ENCODE data around the gene UBE2R2. TPM values are rescaled to one million over a fixed set of nuclear protein-coding genes. Genes with fewer than 3 reads are reported as not detected.
"Not testable (repeated sequence)": the region's sequence is repeated elsewhere in the genome, so short reads cannot be mapped to it uniquely, and the experiment has no call there.

UBE2R2 gene
- total and polyA plus RNA-seq, 2 of the 8 experiments (the other 6 are each of a cell fraction or from before 2014, with no cell fraction given): 19.4 to 42.1 TPM

DNA sequence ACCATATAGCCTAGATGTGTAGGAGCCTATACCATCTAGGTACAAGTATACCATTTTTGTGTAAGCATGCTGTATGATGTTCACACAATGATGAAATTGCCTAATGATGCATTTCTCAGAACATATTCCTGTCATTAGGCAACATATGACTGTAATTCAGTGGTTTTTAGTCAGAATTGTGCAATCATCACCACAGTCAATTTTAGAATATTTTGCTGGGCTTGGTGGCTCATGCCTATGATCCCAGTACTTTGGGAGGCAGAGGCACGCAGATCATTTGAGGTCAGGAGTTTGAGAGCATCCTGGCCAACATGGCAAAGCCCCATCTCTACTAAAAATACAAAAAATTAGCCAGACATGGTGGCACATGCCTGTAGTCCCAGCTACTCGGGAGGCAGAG is 19.3 kb downstream of the UBE2R2 start:
- H3K14ac ChIP-seq (ENCODE audit: insufficient read length); H3K27me3 ChIP-seq (replicated peaks in 1 of 4; ENCODE audit: control insufficient read depth in 3 of 4, extremely low read depth in 1 of 4, insufficient read depth in 3 of 4, low read length in 3 of 4); H4K91ac ChIP-seq (replicated peaks; ENCODE audit: insufficient read length, low read length); H2AFZ ChIP-seq (ENCODE audit: low read length); H3K4me3 ChIP-seq (ENCODE audit: extremely low read depth in 1 of 4, insufficient read depth in 2 of 4, low read depth in 3 of 4, low read length in 4 of 4); H4K8ac ChIP-seq (ENCODE audit: extremely low read depth, insufficient read depth, low read length); POLR2A ChIA-PET (ENCODE audit: partially characterized antibody); H4K5ac ChIP-seq (ENCODE audit: insufficient read length, low read depth, low read length); H3K56ac ChIP-seq (replicated peaks; ENCODE audit: insufficient read length, low read depth, low read length); H3K9ac ChIP-seq (replicated peaks in 1 of 4; ENCODE audit: extremely low read depth in 1 of 4, low read depth in 3 of 4, low read length in 3 of 4); FAIRE-seq; H3K23ac ChIP-seq (ENCODE audit: insufficient read length); DNase-seq (ENCODE audit: low read depth in 1 of 2, low spot score in 2 of 2); H2BK120ac ChIP-seq (replicated peaks; ENCODE audit: low read depth, low read length); H2BK5ac ChIP-seq (ENCODE audit: low read depth, low read length); H3K18ac ChIP-seq (ENCODE audit: extremely low read depth, low read length); H3K9me3 ChIP-seq (ENCODE audit: insufficient read depth in 2 of 2, low read depth in 1 of 2, low read length in 1 of 2); H3K23me2 ChIP-seq (ENCODE audit: low read depth, low read length); H3K4me1 ChIP-seq (replicated peaks in 1 of 4; ENCODE audit: control insufficient read depth in 3 of 4, insufficient read depth in 4 of 4, low read length in 3 of 4); H2BK12ac ChIP-seq (ENCODE audit: low read depth, low read length); H2BK15ac ChIP-seq (ENCODE audit: low read length); H3K79me1 ChIP-seq (ENCODE audit: low read depth, low read length); H3K36me3 ChIP-seq (ENCODE audit: control insufficient read depth in 2 of 4, insufficient read depth in 4 of 4, low read length in 3 of 4); H2AK5ac ChIP-seq (ENCODE audit: low read depth, low read length); H3K4ac ChIP-seq (replicated peaks; ENCODE audit: insufficient read length, low read depth, low read length); H3K27ac ChIP-seq (ENCODE audit: low read depth, low read length); H3K4me2 ChIP-seq (ENCODE audit: insufficient read depth in 1 of 2, low read depth in 2 of 2, low read length in 2 of 2); H4K20me1 ChIP-seq (replicated peaks in 1 of 2; ENCODE audit: control insufficient read depth in 1 of 2, insufficient read depth in 2 of 2, low read length in 2 of 2); H2BK20ac ChIP-seq (ENCODE audit: low read length): not testable (repeated sequence)
- CTCF ChIA-PET (ENCODE audit: partially characterized antibody): interaction anchor here (0.6 to 3.9 kb wide), 6 partner anchors 9 to 97 kb away, joined by 3 to 16 read pairs (median 4); no protein-coding TSS in a partner anchor
- 68% methylated on average over 2 of the region's 2 CpGs; no CpG with 5 or more reads in 1 of the 2 experiments for WGBS, 2 experiments (ENCODE audit: extremely low coverage in 1 of 2, insufficient coverage in 1 of 2, insufficient read length in 1 of 2, insufficient replicate concordance in 2 of 2, low coverage in 1 of 2, low lambda C conversion rate in 2 of 2, missing lambda C conversion rate in 1 of 2)
- peaks cover 4 to 93% of the 10 kb centered on the region in 2 experiments for H3K79me2 ChIP-seq (ENCODE audit: control insufficient read depth in 1 of 2, insufficient read depth in 2 of 2, low read length in 2 of 2)
